Stomach (tissue), 4 donors: ENCODE measurements around the gene PHACTR3.

Source experiments
- EP300 ChIP-seq: sonication (generic); formaldehyde crosslinking; IDR thresholded peaks from one replicate; pipeline ENCODE4 v1.6.1; 2017; ENCODE audit warnings: antibody characterized with exemption
- POLR2A ChIP-seq, 4 donors: fragments of 450-650 bp; IDR thresholded peaks; one replicate each; pipeline ENCODE4 v1.6.1; 2016; ENCODE audit warnings: antibody characterized with exemption in 4 of 4, control low read depth in 2 of 4, mild to moderate bottlenecking in 1 of 4, moderate library complexity in 1 of 4
- POLR2AphosphoS5 ChIP-seq, 3 donors: sonication (generic); formaldehyde crosslinking; IDR thresholded peaks; one replicate each; pipeline ENCODE4 v1.6.1; 2016; ENCODE audit warnings: antibody characterized with exemption in 3 of 3
- TF ChIP-seq, protein P1 (sequence below), 7 experiments: fragments of 450-650 bp in 4 of 7; fragments of 200-600 bp in 3 of 7; sonication (generic) in 3 of 7; IDR thresholded peaks; one replicate each; pipeline ENCODE4 v1.5.1; 2016 to 2019; ENCODE audit warnings: antibody characterized with exemption in 7 of 7, control low read depth in 2 of 7, mild to moderate bottlenecking in 1 of 7

DNA sequence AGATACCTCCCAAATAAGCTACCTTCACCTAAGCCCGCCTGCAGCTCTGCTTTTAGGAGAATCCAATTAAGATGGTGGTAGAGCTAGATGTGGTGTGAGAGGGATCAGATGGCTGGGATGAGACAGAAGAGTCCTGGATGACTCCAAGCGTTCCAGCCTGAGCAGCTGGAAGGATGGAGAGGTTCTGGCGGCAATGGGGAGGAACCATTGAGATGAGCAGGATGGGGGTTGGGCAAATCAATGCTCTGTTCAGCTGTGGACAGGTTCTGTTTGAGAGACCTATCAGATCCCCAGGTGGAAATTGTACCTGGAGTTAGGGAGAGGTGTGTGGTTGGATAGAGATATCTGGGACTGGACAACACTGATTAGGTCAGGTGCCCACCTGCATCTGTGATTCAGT, 23.0 kb downstream of the PHACTR3 start:
- TF ChIP-seq, protein P1, sequence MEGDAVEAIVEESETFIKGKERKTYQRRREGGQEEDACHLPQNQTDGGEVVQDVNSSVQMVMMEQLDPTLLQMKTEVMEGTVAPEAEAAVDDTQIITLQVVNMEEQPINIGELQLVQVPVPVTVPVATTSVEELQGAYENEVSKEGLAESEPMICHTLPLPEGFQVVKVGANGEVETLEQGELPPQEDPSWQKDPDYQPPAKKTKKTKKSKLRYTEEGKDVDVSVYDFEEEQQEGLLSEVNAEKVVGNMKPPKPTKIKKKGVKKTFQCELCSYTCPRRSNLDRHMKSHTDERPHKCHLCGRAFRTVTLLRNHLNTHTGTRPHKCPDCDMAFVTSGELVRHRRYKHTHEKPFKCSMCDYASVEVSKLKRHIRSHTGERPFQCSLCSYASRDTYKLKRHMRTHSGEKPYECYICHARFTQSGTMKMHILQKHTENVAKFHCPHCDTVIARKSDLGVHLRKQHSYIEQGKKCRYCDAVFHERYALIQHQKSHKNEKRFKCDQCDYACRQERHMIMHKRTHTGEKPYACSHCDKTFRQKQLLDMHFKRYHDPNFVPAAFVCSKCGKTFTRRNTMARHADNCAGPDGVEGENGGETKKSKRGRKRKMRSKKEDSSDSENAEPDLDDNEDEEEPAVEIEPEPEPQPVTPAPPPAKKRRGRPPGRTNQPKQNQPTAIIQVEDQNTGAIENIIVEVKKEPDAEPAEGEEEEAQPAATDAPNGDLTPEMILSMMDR (IDR thresholded peaks at IDR 0.05), result no peak
- TF ChIP-seq POLR2A (IDR thresholded peaks at IDR 0.05), result no peak
- no peak for TF ChIP-seq EP300
- no peak for TF ChIP-seq POLR2AphosphoS5 (IDR thresholded peaks at IDR 0.05)
